HUES64 (cell line): ENCODE data around the gene OR51G2.

Experiments used
- H3K27ac ChIP-seq: 2 replicates; pipeline ENCODE4 v1.7.0; 2013; ENCODE audit warnings: low read depth, low read length, inconsistent platforms
- H3K27me3 ChIP-seq: 2 replicates; pipeline ENCODE4 v1.6.1; 2013; ENCODE audit warnings: mild to moderate bottlenecking, low read length; ENCODE audit not compliant: insufficient read depth
- H3K36me3 ChIP-seq: 2 replicates; pipeline ENCODE4 v1.6.1; 2013; ENCODE audit warnings: mild to moderate bottlenecking, low read length; ENCODE audit not compliant: insufficient read depth
- H3K4me1 ChIP-seq: 2 replicates; pipeline ENCODE4 v1.6.1; 2013; ENCODE audit warnings: mild to moderate bottlenecking, low read length, moderate library complexity; ENCODE audit not compliant: insufficient read depth
- H3K4me3 ChIP-seq: 2 replicates; pipeline ENCODE4 v1.5.1; 2013; ENCODE audit warnings: mild to moderate bottlenecking, low read length, moderate library complexity
- H3K9ac ChIP-seq: 2 replicates; pipeline ENCODE4 v1.6.1; 2013; ENCODE audit warnings: mild to moderate bottlenecking, low read depth, low read length
- H3K9me3 ChIP-seq: 2 replicates; pipeline ENCODE4 v1.6.1; 2013; ENCODE audit warnings: low read depth, low read length; ENCODE audit not compliant: insufficient read depth
- WGBS: fragments of 150-250, 120-280 bp; methylation state at CpG from one replicate; pipeline ENCODE4 v1.1.7; 2013; ENCODE audit warnings: missing lambda C conversion rate; 5-methylcytosine and 5-hydroxymethylcytosine counted together

The OR51G2 gene

DNA sequence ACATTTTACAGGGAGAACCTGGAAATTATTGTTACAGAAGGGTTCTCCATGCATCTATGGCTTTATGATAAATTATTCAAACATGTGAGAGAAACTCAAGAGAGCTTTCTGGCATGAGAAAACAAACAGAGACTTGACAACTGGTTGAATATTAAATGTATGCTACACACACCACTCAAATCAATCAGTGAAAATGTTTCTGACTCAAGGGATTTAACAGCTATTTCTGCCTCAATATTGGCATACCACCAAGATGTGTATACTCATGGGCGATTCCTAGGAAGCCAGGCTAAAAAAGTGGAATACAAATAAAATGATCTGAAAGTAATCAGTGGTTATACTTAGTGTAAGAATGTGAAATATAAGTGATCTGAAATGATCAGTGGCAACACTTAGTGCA lies 53.3 kb downstream of the OR51G2 start:
- H3K27me3 ChIP-seq = no peaks in the 10 kb centered on the region
- peaks cover 33% of the 10 kb centered on the region for H3K4me1 ChIP-seq
- H3K9ac ChIP-seq = no peak overlapping the region
- H3K4me3 ChIP-seq = no peak overlapping the region
- no peak overlapping the region for H3K27ac ChIP-seq
- WGBS = 89% methylated on average over 1 of the region's 1 CpG
- no peaks in the 10 kb centered on the region for H3K36me3 ChIP-seq
- H3K9me3 ChIP-seq = no peaks in the 10 kb centered on the region

DNA sequence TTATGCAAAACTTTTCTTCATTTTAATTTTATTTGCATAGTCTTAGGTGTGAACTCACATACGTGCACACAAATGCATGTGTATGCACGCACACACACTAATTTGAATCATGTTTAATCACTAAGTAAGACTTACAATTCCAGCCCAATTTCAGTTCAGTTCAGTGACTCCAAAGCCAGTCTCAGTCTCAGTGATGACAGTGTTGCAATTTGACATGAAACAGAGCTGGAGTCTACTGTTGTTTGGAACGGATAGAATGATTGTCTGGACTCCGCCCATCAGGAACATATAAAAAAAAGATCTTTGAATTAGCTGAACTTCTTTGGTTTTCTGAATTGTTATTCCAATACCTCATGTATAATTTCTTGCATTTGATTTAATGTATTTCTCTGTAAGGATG lies 55.3 kb downstream of the OR51G2 start:
- Histone ChIP-seq H3K27ac (no peak overlapping the region), H3K36me3 (no peaks in the 10 kb centered on the region), H3K4me1 (peaks cover 33% of the 10 kb centered on the region), H3K4me3 (no peak overlapping the region), H3K27me3 (no peaks in the 10 kb centered on the region), H3K9ac (no peak overlapping the region), H3K9me3 (no peaks in the 10 kb centered on the region)
- WGBS = 88% methylated on average over 4 of the region's 4 CpGs
